IMR-90 (cell line): ENCODE measurements around the gene PYCR2. TPM values are rescaled to one million over a fixed set of nuclear protein-coding genes. Genes with fewer than 3 reads are reported as not detected.

Experiments used
- BHLHE40 ChIP-seq: fragments of 150-350 bp; IDR thresholded peaks from 2 replicates; pipeline ENCODE4 v1.6.1; 2016; ENCODE audit warnings: mild to moderate bottlenecking, low read depth, low read length
- RFX5 ChIP-seq: IDR thresholded peaks from 2 replicates; pipeline ENCODE4 v1.8.0; 2012; ENCODE audit warnings: low read depth, mild to moderate bottlenecking, low read length, moderate library complexity
- polyA plus RNA-seq, 3 experiments: library from polyadenylated mRNA; depleted of rRNA; stranded (reverse); fragments of >200 nt; gene quantifications; 2 replicates each; pipeline ENCODE4 v1.2.3, GENCODE V29; 2012; ENCODE audit warnings: low replicate concordance in 1 of 3
- total RNA-seq: library from RNA; depleted of rRNA; stranded (reverse); fragments of >200 nt; gene quantifications from 2 replicates; pipeline ENCODE4 v1.2.3, GENCODE V29; 2012
- TF ChIP-seq, protein P1 (sequence below): conservative IDR thresholded peaks from 2 replicates; pipeline ENCODE4 v1.5.1; 2012; ENCODE audit warnings: mild to moderate bottlenecking, low read depth, low read length, improper control_type of control experiment

PYCR2 gene
- total and polyA plus RNA-seq, 2 of the 4 experiments (the other 2 are of a cell fraction): 34.4 to 68.1 TPM

DNA sequence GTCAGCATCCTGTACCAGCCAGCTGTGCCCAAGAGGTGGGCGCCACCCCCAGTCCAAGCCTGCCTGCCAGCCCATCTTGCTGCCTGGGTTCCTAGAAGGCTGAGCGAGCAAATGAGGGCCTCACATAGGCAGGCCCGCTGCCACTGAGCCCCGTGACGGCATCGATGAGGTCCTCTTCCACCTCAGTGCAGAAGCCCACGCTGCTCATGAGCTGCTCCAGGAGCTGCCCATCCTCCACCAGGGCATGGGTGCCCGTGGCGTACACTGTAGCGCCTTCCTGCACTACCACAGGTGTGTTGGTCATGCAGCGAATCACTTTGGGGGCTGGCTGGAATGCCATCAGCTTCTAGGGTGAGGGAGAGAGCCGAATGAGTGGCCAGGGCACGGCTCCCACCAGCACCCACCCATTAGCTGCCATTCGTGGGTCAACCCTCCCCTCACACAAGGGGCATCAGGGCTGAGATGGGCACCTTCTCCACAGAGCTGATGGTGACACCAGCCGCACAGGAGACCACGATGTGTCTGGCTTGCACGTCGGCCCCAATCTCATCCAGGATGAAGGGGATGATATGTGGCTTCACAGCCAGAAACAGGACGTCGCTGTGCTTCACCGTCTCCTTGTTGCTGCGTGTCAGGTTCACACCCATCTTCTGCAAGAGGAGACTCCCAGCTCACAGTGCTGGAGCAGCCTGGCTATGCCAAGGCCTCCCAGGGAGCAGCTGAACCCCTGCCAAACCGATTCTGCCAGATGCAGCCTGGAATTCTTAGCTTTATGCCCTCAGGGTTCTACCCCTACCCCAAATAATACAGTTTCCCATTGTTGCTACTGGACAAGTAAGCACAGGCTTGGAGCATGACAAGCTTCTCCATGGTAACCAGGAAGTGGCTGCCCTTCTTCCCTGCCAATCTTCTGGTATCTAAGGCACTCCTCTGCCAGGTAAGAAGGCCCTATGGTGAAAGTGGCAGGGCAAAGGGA lies 2.0 kb downstream of the PYCR2 start (continued):
- TF ChIP-seq, protein P1, sequence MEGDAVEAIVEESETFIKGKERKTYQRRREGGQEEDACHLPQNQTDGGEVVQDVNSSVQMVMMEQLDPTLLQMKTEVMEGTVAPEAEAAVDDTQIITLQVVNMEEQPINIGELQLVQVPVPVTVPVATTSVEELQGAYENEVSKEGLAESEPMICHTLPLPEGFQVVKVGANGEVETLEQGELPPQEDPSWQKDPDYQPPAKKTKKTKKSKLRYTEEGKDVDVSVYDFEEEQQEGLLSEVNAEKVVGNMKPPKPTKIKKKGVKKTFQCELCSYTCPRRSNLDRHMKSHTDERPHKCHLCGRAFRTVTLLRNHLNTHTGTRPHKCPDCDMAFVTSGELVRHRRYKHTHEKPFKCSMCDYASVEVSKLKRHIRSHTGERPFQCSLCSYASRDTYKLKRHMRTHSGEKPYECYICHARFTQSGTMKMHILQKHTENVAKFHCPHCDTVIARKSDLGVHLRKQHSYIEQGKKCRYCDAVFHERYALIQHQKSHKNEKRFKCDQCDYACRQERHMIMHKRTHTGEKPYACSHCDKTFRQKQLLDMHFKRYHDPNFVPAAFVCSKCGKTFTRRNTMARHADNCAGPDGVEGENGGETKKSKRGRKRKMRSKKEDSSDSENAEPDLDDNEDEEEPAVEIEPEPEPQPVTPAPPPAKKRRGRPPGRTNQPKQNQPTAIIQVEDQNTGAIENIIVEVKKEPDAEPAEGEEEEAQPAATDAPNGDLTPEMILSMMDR: no peak
- no peak for TF ChIP-seq BHLHE40
- no peak for TF ChIP-seq RFX5
